ENCODE measurements around the gene SLMAP.

The SLMAP gene

GRCh38 chr3:57952651-57953050, 196.5 kb downstream of the SLMAP start:
- H3K4me3 Mint-ChIP-seq: no peak overlapping the region
- no peak overlapping the region for H3K27ac Mint-ChIP-seq
- no peaks in the 10 kb centered on the region for H3K27me3 Mint-ChIP-seq
- H3K36me3 Mint-ChIP-seq: no peaks in the 10 kb centered on the region
- no peaks in the 10 kb centered on the region for H3K9me3 Mint-ChIP-seq (ENCODE audit: low read depth)
- H3K4me1 Mint-ChIP-seq (ENCODE audit: low read depth): no peaks in the 10 kb centered on the region

GRCh38 chr3:57953576-57953975, 197.5 kb downstream of the SLMAP start:
- H3K27ac Mint-ChIP-seq: no peak overlapping the region

GRCh38 chr3:57956119-57956832, 200.2 kb downstream of the SLMAP start:
- Mint-ChIP-seq H3K27ac (no peak overlapping the region), H3K9me3 (ENCODE audit: low read depth) (no peaks in the 10 kb centered on the region), H3K36me3 (no peaks in the 10 kb centered on the region), H3K4me1 (ENCODE audit: low read depth) (peaks cover 3% of the 10 kb centered on the region), H3K4me3 (no peak overlapping the region), H3K27me3 (no peaks in the 10 kb centered on the region)

More at GRCh38 chr3:57953576-57953975, 197.5 kb downstream of the SLMAP start:
- Mint-ChIP-seq H3K36me3 (no peaks in the 10 kb centered on the region), H3K27me3 (no peaks in the 10 kb centered on the region), H3K4me1 (ENCODE audit: low read depth) (no peaks in the 10 kb centered on the region), H3K4me3 (no peak overlapping the region), H3K9me3 (ENCODE audit: low read depth) (no peaks in the 10 kb centered on the region)

GRCh38 chr3:57956833-57957174, 200.7 kb downstream of the SLMAP start:
- peaks cover 3% of the 10 kb centered on the region for H3K4me1 Mint-ChIP-seq (ENCODE audit: low read depth)
- H3K27me3 Mint-ChIP-seq: no peaks in the 10 kb centered on the region
- no peak overlapping the region for H3K27ac Mint-ChIP-seq
- no peak overlapping the region for H3K4me3 Mint-ChIP-seq
- no peaks in the 10 kb centered on the region for H3K9me3 Mint-ChIP-seq (ENCODE audit: low read depth)
- no peaks in the 10 kb centered on the region for H3K36me3 Mint-ChIP-seq

GRCh38 chr3:57957824-57958223, 201.7 kb downstream of the SLMAP start:
- Mint-ChIP-seq H3K36me3 (no peaks in the 10 kb centered on the region), H3K4me3 (no peak overlapping the region), H3K27ac (no peak overlapping the region), H3K27me3 (no peaks in the 10 kb centered on the region), H3K4me1 (ENCODE audit: low read depth) (peaks cover 3% of the 10 kb centered on the region), H3K9me3 (ENCODE audit: low read depth) (no peaks in the 10 kb centered on the region)

- Mint-ChIP-seq H3K36me3 (no peaks in the 10 kb centered on the region), H3K4me3 (no peak overlapping the region), H3K9me3 (ENCODE audit: low read depth) (no peaks in the 10 kb centered on the region), H3K27ac (no peak overlapping the region), H3K4me1 (ENCODE audit: low read depth) (peaks cover 3% of the 10 kb centered on the region), H3K27me3 (no peaks in the 10 kb centered on the region)
Measured at GRCh38 chr3:57958642-57959422, 202.7 kb downstream of the SLMAP start.

- H3K4me3 Mint-ChIP-seq: no peak overlapping the region
- H3K9me3 Mint-ChIP-seq (ENCODE audit: low read depth): no peaks in the 10 kb centered on the region
- no peaks in the 10 kb centered on the region for H3K27me3 Mint-ChIP-seq
- no peaks in the 10 kb centered on the region for H3K36me3 Mint-ChIP-seq
- peaks cover 3% of the 10 kb centered on the region for H3K4me1 Mint-ChIP-seq (ENCODE audit: low read depth)
- H3K27ac Mint-ChIP-seq: no peak overlapping the region
Measured at GRCh38 chr3:57959423-57960173, 203.5 kb downstream of the SLMAP start.

- Mint-ChIP-seq H3K27me3 (no peaks in the 10 kb centered on the region), H3K27ac (no peak overlapping the region), H3K36me3 (no peaks in the 10 kb centered on the region), H3K4me3 (no peak overlapping the region), H3K4me1 (ENCODE audit: low read depth) (peaks cover 3% of the 10 kb centered on the region), H3K9me3 (ENCODE audit: low read depth) (no peaks in the 10 kb centered on the region)
Measured at GRCh38 chr3:57960174-57960505, 204.0 kb downstream of the SLMAP start.

- H3K27me3 Mint-ChIP-seq: no peaks in the 10 kb centered on the region
- no peak overlapping the region for H3K4me3 Mint-ChIP-seq
- peaks cover 3% of the 10 kb centered on the region for H3K4me1 Mint-ChIP-seq (ENCODE audit: low read depth)
- no peaks in the 10 kb centered on the region for H3K36me3 Mint-ChIP-seq
- H3K27ac Mint-ChIP-seq: no peak overlapping the region
- no peaks in the 10 kb centered on the region for H3K9me3 Mint-ChIP-seq (ENCODE audit: low read depth)
Measured at GRCh38 chr3:57961177-57961827, 205.2 kb downstream of the SLMAP start.

- Mint-ChIP-seq H3K4me1 (ENCODE audit: low read depth) (peaks cover 3% of the 10 kb centered on the region), H3K27me3 (no peaks in the 10 kb centered on the region), H3K27ac (no peak overlapping the region), H3K9me3 (ENCODE audit: low read depth) (no peaks in the 10 kb centered on the region), H3K4me3 (no peak overlapping the region), H3K36me3 (no peaks in the 10 kb centered on the region)
Measured at GRCh38 chr3:57961828-57962447, 205.8 kb downstream of the SLMAP start.

GRCh38 chr3:57962448-57962834, 206.3 kb downstream of the SLMAP start:
- Mint-ChIP-seq H3K9me3 (ENCODE audit: low read depth) (no peaks in the 10 kb centered on the region), H3K4me1 (ENCODE audit: low read depth) (peaks cover 7% of the 10 kb centered on the region), H3K36me3 (no peaks in the 10 kb centered on the region), H3K4me3 (no peak overlapping the region), H3K27me3 (no peaks in the 10 kb centered on the region), H3K27ac (no peak overlapping the region)

- Mint-ChIP-seq H3K4me1 (ENCODE audit: low read depth) (peaks cover 12% of the 10 kb centered on the region), H3K36me3 (no peaks in the 10 kb centered on the region), H3K4me3 (no peak overlapping the region), H3K9me3 (ENCODE audit: low read depth) (no peaks in the 10 kb centered on the region), H3K27me3 (no peaks in the 10 kb centered on the region), H3K27ac (no peak overlapping the region)
Measured at GRCh38 chr3:57963811-57964346, 207.8 kb downstream of the SLMAP start.

- H3K27ac Mint-ChIP-seq: no peak overlapping the region
- H3K4me3 Mint-ChIP-seq: no peak overlapping the region
Measured at GRCh38 chr3:57966829-57967228, 210.7 kb downstream of the SLMAP start.

GRCh38 chr3:57967590-57967989, 211.5 kb downstream of the SLMAP start:
- Mint-ChIP-seq H3K27ac (no peak overlapping the region), H3K4me1 (ENCODE audit: low read depth) (peaks cover 9% of the 10 kb centered on the region), H3K27me3 (no peaks in the 10 kb centered on the region), H3K9me3 (ENCODE audit: low read depth) (no peaks in the 10 kb centered on the region), H3K36me3 (no peaks in the 10 kb centered on the region), H3K4me3 (no peak overlapping the region)

More at GRCh38 chr3:57966829-57967228, 210.7 kb downstream of the SLMAP start:
- peaks cover 9% of the 10 kb centered on the region for H3K4me1 Mint-ChIP-seq (ENCODE audit: low read depth)
- H3K27me3 Mint-ChIP-seq: no peaks in the 10 kb centered on the region
- no peaks in the 10 kb centered on the region for H3K36me3 Mint-ChIP-seq
- H3K9me3 Mint-ChIP-seq (ENCODE audit: low read depth): no peaks in the 10 kb centered on the region
